Activated CD4-positive, alpha-beta T cell treated with anti-CD3 and anti-CD28 coated beads for 24 hours (primary cell): ENCODE data around the gene PGS1.

Experiments
- DNase-seq, 2 donors: peaks; one replicate each; pipeline ENCODE4 v3.0.0-alpha.2; 2020; ENCODE audit warnings: low read depth in 2 of 2

PGS1 gene

DNA sequence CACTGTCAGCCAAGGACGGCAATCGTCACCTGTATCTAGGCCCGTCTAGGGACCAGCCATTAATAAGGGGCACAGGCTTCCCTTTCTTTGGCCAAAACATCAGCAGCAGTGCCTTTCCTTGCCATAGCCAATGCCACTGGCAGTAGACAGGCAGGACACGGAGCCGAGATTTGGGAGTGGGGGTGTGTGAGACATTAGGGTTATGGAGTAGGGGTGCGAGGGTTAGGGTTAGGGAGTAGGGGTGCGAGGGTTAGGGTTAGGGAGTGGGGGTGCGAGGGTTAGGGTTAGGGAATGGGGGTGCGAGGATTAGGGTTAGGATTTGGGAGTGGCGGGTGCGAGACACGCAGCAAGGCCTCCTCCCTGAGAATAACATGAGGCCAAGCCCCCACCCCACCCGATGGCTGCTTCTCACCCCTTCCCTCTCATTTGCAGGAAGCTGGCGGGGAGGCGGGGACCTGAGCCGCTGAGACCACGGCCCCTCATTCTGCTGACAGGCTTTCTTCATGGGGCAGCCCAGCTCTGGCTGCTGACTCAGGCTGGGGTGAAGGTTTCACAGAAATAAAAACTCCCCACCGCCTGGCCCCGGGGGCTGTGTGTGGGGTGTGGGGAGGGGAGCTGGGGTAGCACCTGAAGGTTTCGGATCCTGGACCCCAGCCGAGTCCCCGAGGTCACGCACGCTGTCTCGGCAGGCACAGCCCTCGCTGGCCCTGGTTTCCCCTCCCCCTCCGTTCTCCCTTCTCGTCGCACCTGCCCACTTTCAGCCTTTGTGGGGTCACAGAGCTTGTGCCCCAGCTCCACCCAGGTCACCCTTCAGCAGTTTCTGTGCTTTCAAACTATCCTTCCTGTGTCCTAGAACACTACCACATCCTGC lies 93.8 kb downstream of the PGS1 start:
- no peak for DNase-seq

DNA sequence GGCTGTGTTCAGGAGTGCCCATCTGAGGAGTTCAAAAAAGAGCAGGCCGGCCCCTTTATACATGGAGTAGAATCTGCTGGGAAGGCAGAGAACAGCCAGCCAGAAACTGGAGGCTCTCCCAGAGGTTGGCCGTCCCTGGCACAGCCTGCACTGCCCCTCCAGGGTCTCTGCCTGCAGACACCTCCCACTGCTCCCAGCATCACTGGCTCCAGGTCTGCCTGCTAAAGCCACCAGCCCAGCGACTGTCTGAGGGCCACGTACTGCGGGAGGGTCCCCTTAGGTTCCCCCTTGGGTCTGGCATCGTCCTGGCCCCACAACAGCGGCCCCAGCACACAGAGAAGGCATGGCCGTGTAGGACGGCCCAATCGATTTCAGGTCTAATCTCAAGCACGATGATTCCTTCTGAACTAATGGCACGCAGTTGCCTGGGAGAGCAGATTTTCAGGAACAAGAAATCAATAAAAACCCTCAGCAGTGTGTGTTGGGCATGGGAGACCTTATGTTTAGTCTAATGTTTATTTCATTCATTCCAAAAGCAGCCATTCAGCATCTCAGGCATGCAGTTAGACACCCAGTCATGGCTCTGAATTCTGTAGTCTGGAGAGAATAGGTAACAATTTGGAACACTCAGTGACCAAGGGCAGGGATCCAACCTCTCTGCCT lies 95.6 kb downstream of the PGS1 start:
- DNase-seq = no peak
